ENCODE results near the gene PIAS4.
"Not testable (repeated sequence)": the region's sequence is repeated elsewhere in the genome, so short reads cannot be mapped to it uniquely, and the experiment has no call there.

The PIAS4 gene

GRCh38 chr19:3966051-3967017 is 41.2 kb upstream of the PIAS4 start:
- H3F3A ChIP-seq (ENCODE audit: insufficient read depth) = peaks cover 1% of the 10 kb centered on the region; the same call in 1 of the 2 replicates

GRCh38 chr19:3967983-3968382 is 39.6 kb upstream of the PIAS4 start:
- not testable (repeated sequence) for H3K36me3 ChIP-seq (ENCODE audit: low read length); H3K9ac ChIP-seq (ENCODE audit: low read length)

More at GRCh38 chr19:3966051-3967017, 41.2 kb upstream of the PIAS4 start:
- H4K20me1 ChIP-seq (ENCODE audit: low read depth, low read length) = no peaks in the 10 kb centered on the region; the same call in 1 of the 2 replicates
- H3K4me2 ChIP-seq (ENCODE audit: low read depth, low read length, poor library complexity, severe bottlenecking) = no peak overlapping the region
- H3K4me3 ChIP-seq (ENCODE audit: insufficient read depth, low read length, poor library complexity, severe bottlenecking) = no peak overlapping the region
- no peaks in the 10 kb centered on the region for H3K9me2 ChIP-seq (replicated peaks; ENCODE audit: insufficient read depth, low read length)
- H3K27ac ChIP-seq (ENCODE audit: low read depth, low read length) = no peak overlapping the region
- no peak for TF ChIP-seq EZH2phosphoT487 (conservative IDR thresholded peaks at IDR 0.05; ENCODE audit: low read length)
- no peak for TF ChIP-seq CTCF (IDR thresholded peaks at IDR 0.05; ENCODE audit: insufficient read depth, low read length, poor library complexity, severe bottlenecking)
- peaks cover 29% of the 10 kb centered on the region for H3K79me2 ChIP-seq (ENCODE audit: insufficient read depth, low read length)
- 0 out of 2 replicates have a peak, but pooled peaks cover 2% of the 10 kb centered on the region for H3K36me3 ChIP-seq (ENCODE audit: low read length)
- H2AFZ ChIP-seq (ENCODE audit: low read depth, low read length, severe bottlenecking) = no peak overlapping the region
- H3K9ac ChIP-seq (ENCODE audit: low read length) = no peak overlapping the region
- no peaks in the 10 kb centered on the region for H3K9me3 ChIP-seq (ENCODE audit: insufficient read depth, low read length)
- H3K27me3 ChIP-seq (ENCODE audit: low read length) = no peaks in the 10 kb centered on the region

GRCh38 chr19:3968556-3969434 is 38.7 kb upstream of the PIAS4 start:
- no peak for TF ChIP-seq CTCF (IDR thresholded peaks at IDR 0.05; ENCODE audit: insufficient read depth, low read length, poor library complexity, severe bottlenecking)
- TF ChIP-seq EZH2phosphoT487 (conservative IDR thresholded peaks at IDR 0.05; ENCODE audit: low read length) = no peak
- H3K9ac ChIP-seq (ENCODE audit: low read length) = no peak overlapping the region
- H3K27ac ChIP-seq (ENCODE audit: low read depth, low read length) = no peak overlapping the region
- H4K20me1 ChIP-seq (ENCODE audit: low read depth, low read length) = no peaks in the 10 kb centered on the region; the same call in 1 of the 2 replicates
- no peaks in the 10 kb centered on the region for H3K27me3 ChIP-seq (ENCODE audit: low read length)
- peaks cover 29% of the 10 kb centered on the region for H3K79me2 ChIP-seq (ENCODE audit: insufficient read depth, low read length)
- H2AFZ ChIP-seq (ENCODE audit: low read depth, low read length, severe bottlenecking) = no peak overlapping the region
- H3F3A ChIP-seq (ENCODE audit: insufficient read depth) = peaks cover 17% of the 10 kb centered on the region
- H3K36me3 ChIP-seq (ENCODE audit: low read length) = 0 out of 2 replicates have a peak, but pooled peaks cover 2% of the 10 kb centered on the region
- H3K9me2 ChIP-seq (replicated peaks; ENCODE audit: insufficient read depth, low read length) = no peaks in the 10 kb centered on the region
- H3K9me3 ChIP-seq (ENCODE audit: insufficient read depth, low read length) = no peaks in the 10 kb centered on the region
- no peak overlapping the region for H3K4me3 ChIP-seq (ENCODE audit: insufficient read depth, low read length, poor library complexity, severe bottlenecking)
- no peak overlapping the region for H3K4me2 ChIP-seq (ENCODE audit: low read depth, low read length, poor library complexity, severe bottlenecking)

More at GRCh38 chr19:3967983-3968382, 39.6 kb upstream of the PIAS4 start:
- H4K20me1 ChIP-seq (ENCODE audit: low read depth, low read length); H3K4me2 ChIP-seq (ENCODE audit: low read depth, low read length, poor library complexity, severe bottlenecking); H3K9me2 ChIP-seq (replicated peaks; ENCODE audit: insufficient read depth, low read length); H3K4me3 ChIP-seq (ENCODE audit: insufficient read depth, low read length, poor library complexity, severe bottlenecking); H2AFZ ChIP-seq (ENCODE audit: low read depth, low read length, severe bottlenecking); H3K27me3 ChIP-seq (ENCODE audit: low read length); H3K27ac ChIP-seq (ENCODE audit: low read depth, low read length); H3K9me3 ChIP-seq (ENCODE audit: insufficient read depth, low read length): not testable (repeated sequence)
- Histone ChIP-seq H3F3A (ENCODE audit: insufficient read depth) (peaks cover 17% of the 10 kb centered on the region), H3K79me2 (ENCODE audit: insufficient read depth, low read length) (peaks cover 29% of the 10 kb centered on the region)

Measured in SU-DHL-6 (cell line).